PFSK-1 (cell line): ENCODE results near the gene SETD5.

Experiments used
- FOXP2 ChIP-seq: optimal IDR thresholded peaks from 2 replicates; pipeline ENCODE3; 2011; ENCODE audit warnings: borderline replicate concordance, control low read depth, inconsistent platforms; ENCODE audit not compliant: insufficient read depth; ENCODE audit errors: extremely low read length, extremely low read depth
- POLR2AphosphoS5 ChIP-seq: IDR thresholded peaks from 2 replicates; pipeline ENCODE4 v1.6.1; 2012; ENCODE audit warnings: low read depth, mild to moderate bottlenecking, control low read depth, low read length, moderate library complexity
- REST ChIP-seq, 2 experiments: IDR thresholded peaks; 2 replicates each; pipeline versions ENCODE4 v1.6.1 to v1.8.0; 2011 to 2012; ENCODE audit warnings: low read depth in 2 of 2, low read length in 2 of 2, control low read depth in 1 of 2, inconsistent platforms in 1 of 2, mild to moderate bottlenecking in 1 of 2, moderate library complexity in 1 of 2; ENCODE audit not compliant: insufficient read depth in 1 of 2
- SIN3A ChIP-seq: IDR thresholded peaks from 2 replicates; pipeline ENCODE4 v1.6.1; 2012; ENCODE audit warnings: mild to moderate bottlenecking, low read length, moderate library complexity, borderline replicate concordance; ENCODE audit not compliant: insufficient read depth
- TAF1 ChIP-seq: IDR thresholded peaks from 2 replicates; pipeline ENCODE4 v1.6.1; 2012; ENCODE audit warnings: low read length, control low read depth, borderline replicate concordance; ENCODE audit not compliant: insufficient read depth

DNA sequence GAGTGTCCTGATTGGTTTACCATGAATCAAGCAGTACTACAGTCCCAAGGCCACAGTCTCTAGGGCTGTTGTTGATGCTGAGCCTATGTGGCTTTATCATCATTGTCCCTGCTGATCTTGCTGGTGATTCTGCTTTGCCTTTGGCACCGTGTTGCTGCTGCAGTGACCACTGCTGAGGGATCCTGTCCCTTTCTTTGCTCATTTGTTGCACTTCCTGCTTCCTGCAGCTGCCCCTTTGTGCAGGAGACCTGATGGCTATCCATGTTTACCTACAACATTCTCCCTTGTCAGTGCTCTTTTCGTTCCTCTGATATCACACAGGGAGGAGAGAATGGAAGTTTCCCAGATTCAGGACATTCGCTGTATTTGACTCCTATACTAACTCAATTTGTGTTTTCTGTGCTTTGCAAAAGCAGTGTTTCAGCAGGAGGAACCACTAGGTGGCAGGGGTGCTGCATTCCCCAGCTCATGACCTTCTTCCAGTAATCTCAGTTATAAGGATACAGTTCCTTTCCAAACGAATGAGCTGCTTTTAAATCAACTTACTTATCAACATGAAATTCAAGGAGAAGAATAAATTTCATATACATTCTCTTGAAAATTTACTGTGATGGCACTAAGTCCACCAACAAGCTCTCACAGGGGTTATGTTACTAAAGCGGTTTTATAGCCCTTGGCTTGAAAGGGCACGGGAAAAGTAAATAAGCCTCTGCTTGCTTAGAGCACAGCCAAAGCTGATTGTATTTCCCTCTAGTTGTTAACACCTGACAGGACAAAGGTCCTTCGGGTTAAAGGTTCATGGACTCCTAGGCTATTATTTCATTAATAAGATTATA is 44.3 kb upstream of the SETD5 start:
- TF ChIP-seq TAF1 = no peak
- no peak for TF ChIP-seq REST (IDR thresholded peaks at IDR 0.05; ENCODE audit: insufficient read depth in 1 of 2, low read depth in 2 of 2, low read length in 2 of 2)
- TF ChIP-seq POLR2AphosphoS5 = no peak
- no peak for TF ChIP-seq SIN3A
- TF ChIP-seq FOXP2 = no peak
